ENCODE measurements around the gene GABPB1. TPM values are rescaled to one million over a fixed set of nuclear protein-coding genes. Genes with fewer than 3 reads are reported as not detected.

The GABPB1 gene
- total RNA-seq, 1 experiment from 2014 or later, result 39.7 TPM

DNA sequence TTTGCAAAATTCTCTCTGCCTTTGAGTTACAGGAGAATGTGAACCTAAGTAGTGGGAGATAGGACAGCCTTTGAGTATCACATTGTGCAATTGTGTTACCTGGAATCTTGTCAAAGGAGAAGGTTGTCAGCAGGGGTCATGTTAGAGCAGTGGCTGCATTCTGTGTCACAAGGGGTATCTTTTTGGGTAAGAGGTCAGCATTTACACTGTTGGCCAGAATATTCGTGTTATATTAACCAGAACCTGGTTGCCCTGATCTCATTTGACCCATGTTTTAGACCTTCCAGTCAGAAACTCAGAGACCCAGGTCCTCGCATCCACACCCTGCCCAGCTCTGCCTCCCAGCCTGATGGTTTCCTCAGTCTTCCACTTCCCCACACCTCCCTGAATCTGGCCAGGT, 116.7 kb downstream of the GABPB1 start:
- Histone ChIP-seq H3K4me3 (ENCODE audit: low read length) (no peak overlapping the region), H3K4me1 (ENCODE audit: insufficient read depth, low read length) (peaks cover 8% of the 10 kb centered on the region), H3K9ac (ENCODE audit: low read length) (no peak overlapping the region), H3K9me2 (replicated peaks; ENCODE audit: low read length) (no peaks in the 10 kb centered on the region), H3K27me3 (ENCODE audit: low read length) (no peaks in the 10 kb centered on the region), H3K9me3 (ENCODE audit: low read length) (no peaks in the 10 kb centered on the region), H3K27ac (ENCODE audit: low read length) (no peak overlapping the region), H3F3A (ENCODE audit: low read length, unreplicated experiment) (no peaks in the 10 kb centered on the region), H3K79me2 (ENCODE audit: low read length) (no peaks in the 10 kb centered on the region), H3K36me3 (ENCODE audit: low read depth, low read length) (no peaks in the 10 kb centered on the region), H2AFZ (ENCODE audit: low read length) (no peak overlapping the region), H4K20me1 (ENCODE audit: low read length) (no peaks in the 10 kb centered on the region), H3K4me2 (ENCODE audit: low read length) (no peak overlapping the region)
- DNase-seq, result no peak
- CTCF ChIA-PET, result no interaction called here
- TF ChIP-seq, protein P1, sequence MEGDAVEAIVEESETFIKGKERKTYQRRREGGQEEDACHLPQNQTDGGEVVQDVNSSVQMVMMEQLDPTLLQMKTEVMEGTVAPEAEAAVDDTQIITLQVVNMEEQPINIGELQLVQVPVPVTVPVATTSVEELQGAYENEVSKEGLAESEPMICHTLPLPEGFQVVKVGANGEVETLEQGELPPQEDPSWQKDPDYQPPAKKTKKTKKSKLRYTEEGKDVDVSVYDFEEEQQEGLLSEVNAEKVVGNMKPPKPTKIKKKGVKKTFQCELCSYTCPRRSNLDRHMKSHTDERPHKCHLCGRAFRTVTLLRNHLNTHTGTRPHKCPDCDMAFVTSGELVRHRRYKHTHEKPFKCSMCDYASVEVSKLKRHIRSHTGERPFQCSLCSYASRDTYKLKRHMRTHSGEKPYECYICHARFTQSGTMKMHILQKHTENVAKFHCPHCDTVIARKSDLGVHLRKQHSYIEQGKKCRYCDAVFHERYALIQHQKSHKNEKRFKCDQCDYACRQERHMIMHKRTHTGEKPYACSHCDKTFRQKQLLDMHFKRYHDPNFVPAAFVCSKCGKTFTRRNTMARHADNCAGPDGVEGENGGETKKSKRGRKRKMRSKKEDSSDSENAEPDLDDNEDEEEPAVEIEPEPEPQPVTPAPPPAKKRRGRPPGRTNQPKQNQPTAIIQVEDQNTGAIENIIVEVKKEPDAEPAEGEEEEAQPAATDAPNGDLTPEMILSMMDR (conservative IDR thresholded peaks at IDR 0.05; ENCODE audit: low read depth, low read length), result no peak
- TF ChIP-seq EZH2 (IDR thresholded peaks at IDR 0.05; ENCODE audit: low read length, unreplicated experiment) (no peak), EZH2phosphoT487 (IDR thresholded peaks at IDR 0.05; ENCODE audit: borderline replicate concordance, low read length) (no peak)
- intact Hi-C loops (cut with micrococcal nuclease), result no loop called here
- POLR2A ChIA-PET (ENCODE audit: unreplicated experiment), result no interaction called here
- BruUV-seq (replicated peaks), result no TSS peak
- no peak for ATAC-seq

DNA sequence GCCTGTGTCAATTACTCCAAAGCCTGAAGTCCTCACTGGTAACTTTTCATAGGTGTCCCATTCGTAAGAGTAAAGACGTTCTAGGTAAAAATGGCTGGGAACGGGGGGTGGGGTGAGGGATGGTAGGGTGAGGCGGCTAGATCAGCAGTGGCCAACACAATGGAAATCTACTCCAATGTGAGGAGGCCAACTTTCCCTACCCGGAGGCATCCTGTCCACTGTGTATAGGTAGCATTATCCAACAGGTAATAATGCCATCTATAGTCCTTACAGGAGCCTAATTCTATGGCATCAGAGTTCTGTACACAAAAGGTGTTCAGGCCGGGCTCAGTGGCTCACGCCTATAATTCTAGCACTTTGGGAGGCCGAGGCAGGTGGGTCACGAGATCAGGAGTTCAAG, 118.6 kb downstream of the GABPB1 start:
- Histone ChIP-seq H3K4me2 (ENCODE audit: low read length) (no peak overlapping the region), H3F3A (ENCODE audit: low read length, unreplicated experiment) (no peaks in the 10 kb centered on the region), H3K4me3 (ENCODE audit: low read length) (no peak overlapping the region), H3K36me3 (ENCODE audit: low read depth, low read length) (no peaks in the 10 kb centered on the region), H2AFZ (ENCODE audit: low read length) (no peak overlapping the region), H3K9ac (ENCODE audit: low read length) (no peak overlapping the region), H3K27ac (ENCODE audit: low read length) (no peak overlapping the region), H4K20me1 (ENCODE audit: low read length) (no peaks in the 10 kb centered on the region), H3K9me2 (replicated peaks; ENCODE audit: low read length) (no peaks in the 10 kb centered on the region), H3K9me3 (ENCODE audit: low read length) (no peaks in the 10 kb centered on the region), H3K4me1 (ENCODE audit: insufficient read depth, low read length) (peaks cover 2% of the 10 kb centered on the region; the same call in 1 of the 2 replicates), H3K27me3 (ENCODE audit: low read length) (no peaks in the 10 kb centered on the region), H3K79me2 (ENCODE audit: low read length) (no peaks in the 10 kb centered on the region)
- intact Hi-C loops (cut with micrococcal nuclease), result no loop called here
- ATAC-seq (no peak), DNase-seq (no peak)
- POLR2A ChIA-PET (ENCODE audit: unreplicated experiment), result no interaction called here
- CTCF ChIA-PET, result no interaction called here
- no TSS peak for BruUV-seq (replicated peaks)
- TF ChIP-seq, protein P1 (conservative IDR thresholded peaks at IDR 0.05; ENCODE audit: low read depth, low read length), result no peak
- TF ChIP-seq EZH2 (IDR thresholded peaks at IDR 0.05; ENCODE audit: low read length, unreplicated experiment) (no peak), EZH2phosphoT487 (IDR thresholded peaks at IDR 0.05; ENCODE audit: borderline replicate concordance, low read length) (no peak)

DNA sequence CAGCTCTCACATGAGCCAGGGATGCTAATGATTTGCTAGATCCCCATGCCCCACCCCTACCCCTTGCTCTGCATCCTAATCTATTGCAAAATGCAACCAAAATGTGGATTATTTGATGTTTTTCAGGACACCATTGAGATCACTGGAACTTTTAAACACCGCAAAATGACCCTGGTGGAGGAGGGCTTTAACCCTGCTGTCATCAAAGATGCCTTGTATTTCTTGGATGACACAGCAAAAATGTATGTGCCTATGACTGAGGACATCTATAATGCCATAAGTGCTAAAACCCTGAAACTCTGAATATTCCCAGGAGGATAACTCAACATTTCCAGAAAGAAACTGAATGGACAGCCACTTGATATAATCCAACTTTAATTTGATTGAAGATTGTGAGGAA, 119.2 kb downstream of the GABPB1 start:
- H3K79me2 ChIP-seq (ENCODE audit: low read length), result no peaks in the 10 kb centered on the region
- H4K20me1 ChIP-seq (ENCODE audit: low read length), result no peaks in the 10 kb centered on the region
- H3K9ac ChIP-seq (ENCODE audit: low read length), result no peak overlapping the region
- no peak overlapping the region for H3K27ac ChIP-seq (ENCODE audit: low read length)
- ATAC-seq (no peak), DNase-seq (no peak)
- no peaks in the 10 kb centered on the region for H3K9me2 ChIP-seq (replicated peaks; ENCODE audit: low read length)
- H3K4me2 ChIP-seq (ENCODE audit: low read length), result no peak overlapping the region
- POLR2A ChIA-PET (ENCODE audit: unreplicated experiment), result no interaction called here
- no peak for TF ChIP-seq EZH2phosphoT487 (IDR thresholded peaks at IDR 0.05; ENCODE audit: borderline replicate concordance, low read length)
- intact Hi-C loops (cut with micrococcal nuclease), result no loop called here
- no peaks in the 10 kb centered on the region for H3K9me3 ChIP-seq (ENCODE audit: low read length)
- CTCF ChIA-PET, result no interaction called here
- no peaks in the 10 kb centered on the region for H3K27me3 ChIP-seq (ENCODE audit: low read length)
- no peaks in the 10 kb centered on the region for H3K4me1 ChIP-seq (ENCODE audit: insufficient read depth, low read length)
- no TSS peak for BruUV-seq (replicated peaks)
- H3K4me3 ChIP-seq (ENCODE audit: low read length), result no peak overlapping the region
- no peaks in the 10 kb centered on the region for H3K36me3 ChIP-seq (ENCODE audit: low read depth, low read length)
- H2AFZ ChIP-seq (ENCODE audit: low read length), result no peak overlapping the region
- H3F3A ChIP-seq (ENCODE audit: low read length, unreplicated experiment), result no peaks in the 10 kb centered on the region

Measured in PC-3 (cell line).